RPMI8226 (cell line): ENCODE measurements around the gene LMF1.
"Not testable (repeated sequence)": the region's sequence is repeated elsewhere in the genome, so short reads cannot be mapped to it uniquely, and the experiment has no call there.

Source experiments
- DNase-seq: peaks from one replicate; pipeline ENCODE4 v3.0.0-alpha.2; 2015

Gene LMF1

DNA sequence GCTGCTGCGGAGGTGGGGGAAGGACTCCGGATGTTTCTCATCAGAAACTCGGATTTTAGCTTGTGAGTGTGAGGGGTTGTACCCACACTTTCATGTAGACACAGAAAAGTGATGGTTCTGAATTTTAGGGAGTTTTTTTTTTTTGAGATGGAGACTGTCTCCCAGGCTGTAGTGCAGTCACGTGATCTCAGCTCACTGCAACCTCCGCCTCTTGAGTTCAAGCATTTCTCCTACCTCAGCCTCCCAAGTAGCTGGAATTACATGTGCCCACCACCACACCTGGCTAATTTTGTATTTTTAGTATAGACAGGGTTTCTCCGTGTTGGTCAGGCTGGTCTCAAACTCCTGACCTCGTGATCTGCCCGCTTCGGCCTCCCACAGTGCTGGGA is 147.9 kb downstream of the LMF1 start:
- no peak for DNase-seq

DNA sequence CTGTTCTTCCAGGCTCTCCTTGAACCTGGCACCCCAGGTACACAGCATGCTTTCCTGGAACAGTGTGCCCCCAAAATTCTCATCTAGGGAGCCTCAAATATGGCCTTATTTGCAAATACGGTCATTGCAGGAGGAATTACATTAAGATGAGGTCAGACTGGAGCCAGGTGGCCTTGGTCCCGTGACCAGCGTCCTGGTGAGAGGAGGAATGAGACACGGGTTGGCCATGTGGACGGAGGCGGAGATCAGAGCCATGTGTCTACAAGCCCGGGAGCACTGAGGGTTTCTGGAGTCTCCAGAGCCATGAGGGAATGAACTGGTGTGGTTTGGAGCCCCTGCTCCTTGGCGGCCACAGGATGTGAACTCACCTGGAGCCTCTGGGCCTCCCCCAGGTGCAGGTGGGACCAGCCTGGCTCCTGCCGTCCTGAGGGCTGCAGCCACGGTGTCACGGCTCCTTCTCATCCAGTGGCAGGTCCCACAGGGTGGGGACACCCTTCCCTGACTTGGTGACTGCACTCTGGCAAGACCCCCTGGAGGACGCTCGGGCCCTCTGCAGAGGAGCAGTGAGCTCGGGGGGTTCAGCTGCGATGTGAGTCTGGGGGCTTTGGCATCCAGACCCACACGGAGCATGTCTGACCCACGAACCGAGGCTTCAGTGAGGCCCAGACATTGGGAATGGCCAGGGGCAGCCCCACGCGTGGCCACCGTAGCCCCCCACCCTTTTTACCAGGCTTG is 148.4 kb downstream of the LMF1 start:
- DNase-seq, result no peak

DNA sequence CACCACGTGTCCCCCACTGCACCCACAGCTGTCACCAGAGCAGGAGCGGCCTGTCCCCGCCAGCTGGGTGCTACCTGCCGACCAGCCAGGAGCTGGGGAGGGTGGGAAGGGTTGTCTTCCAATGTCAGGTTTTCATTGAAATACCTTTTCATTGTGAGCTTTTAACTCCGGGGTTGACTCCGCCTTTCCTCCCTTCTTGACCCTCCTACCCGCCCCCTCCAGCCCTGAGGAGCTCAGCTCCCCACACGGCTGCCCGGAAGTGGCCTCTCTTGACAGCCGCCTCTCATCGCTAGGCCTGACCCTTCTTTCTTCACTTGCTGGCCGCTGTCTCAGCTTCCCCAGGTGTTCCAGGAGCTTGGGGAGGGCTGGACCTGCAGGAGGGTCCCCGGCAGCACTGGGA is 149.0 kb downstream of the LMF1 start:
- DNase-seq, result no peak

DNA sequence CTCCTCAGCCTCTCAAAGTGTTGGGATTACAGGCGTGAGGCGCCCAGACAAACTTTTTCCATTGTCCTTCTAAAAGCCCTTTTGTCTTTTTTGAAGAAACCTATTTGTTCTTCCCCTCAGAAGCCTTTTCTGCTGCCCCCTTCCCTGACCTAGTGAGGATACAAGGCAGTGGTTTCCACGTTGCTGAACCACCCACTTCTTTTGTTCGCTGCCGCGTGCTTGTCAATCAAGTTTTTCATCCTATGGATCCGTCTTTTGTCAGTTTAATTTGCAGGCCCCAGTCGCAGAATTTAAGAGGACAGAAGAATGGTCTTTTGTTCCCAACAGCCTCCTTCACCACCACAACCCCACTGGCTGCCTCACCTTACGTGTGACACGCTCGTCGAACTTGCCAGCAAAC is 150.0 kb downstream of the LMF1 start:
- no peak for DNase-seq

DNA sequence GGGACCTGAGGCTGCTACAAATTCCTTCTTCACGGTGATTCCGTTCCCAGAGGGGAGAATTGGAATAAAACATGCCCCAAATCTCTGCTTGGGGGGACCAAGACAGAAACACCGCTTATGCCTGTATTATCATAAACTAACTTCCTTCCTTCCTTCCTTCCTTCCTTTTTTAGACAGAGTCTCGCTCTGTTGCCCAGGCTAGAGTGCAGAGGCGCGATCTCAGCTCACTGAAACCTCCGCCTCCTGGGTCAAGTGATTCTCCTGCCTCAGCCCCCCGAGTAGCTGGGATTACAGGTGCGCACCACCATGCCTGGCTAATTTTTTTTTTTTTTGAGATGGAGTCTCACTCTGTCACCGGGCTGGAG is 150.8 kb downstream of the LMF1 start:
- not testable (repeated sequence) for DNase-seq

DNA sequence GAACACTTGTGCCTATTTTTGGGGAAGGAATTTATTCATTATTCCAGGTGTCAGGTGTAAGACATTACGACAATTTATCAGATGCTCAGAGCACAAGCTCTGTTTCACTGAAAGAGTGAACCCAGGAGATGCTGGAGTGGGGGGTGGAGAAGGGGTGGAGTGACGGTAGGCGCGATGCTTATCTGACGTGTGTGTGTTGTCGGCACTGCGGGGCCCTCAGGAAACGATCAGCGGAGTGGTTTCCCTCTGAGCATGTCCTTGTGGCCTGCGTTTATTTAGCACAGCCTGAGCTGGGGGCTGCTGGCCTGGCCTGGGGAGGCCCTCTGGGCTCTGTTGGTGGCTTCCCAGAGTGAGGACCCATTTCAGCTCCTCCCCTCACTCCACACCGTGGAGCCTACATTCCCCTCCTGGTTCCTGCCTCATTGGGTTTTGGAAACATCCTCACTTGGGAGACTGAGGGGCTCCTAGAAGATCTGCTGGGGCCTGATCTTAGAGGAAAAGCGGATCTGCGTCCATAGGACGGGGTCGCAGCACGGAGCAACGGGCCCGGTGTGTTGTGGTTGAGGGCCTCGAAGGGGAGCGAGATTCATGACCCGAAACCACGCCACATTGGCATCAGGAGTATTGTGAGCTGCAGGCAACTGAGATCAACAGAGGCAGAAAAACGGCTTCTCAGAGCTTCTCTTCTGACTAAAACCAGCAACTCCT is 151.3 kb downstream of the LMF1 start:
- no peak for DNase-seq

DNA sequence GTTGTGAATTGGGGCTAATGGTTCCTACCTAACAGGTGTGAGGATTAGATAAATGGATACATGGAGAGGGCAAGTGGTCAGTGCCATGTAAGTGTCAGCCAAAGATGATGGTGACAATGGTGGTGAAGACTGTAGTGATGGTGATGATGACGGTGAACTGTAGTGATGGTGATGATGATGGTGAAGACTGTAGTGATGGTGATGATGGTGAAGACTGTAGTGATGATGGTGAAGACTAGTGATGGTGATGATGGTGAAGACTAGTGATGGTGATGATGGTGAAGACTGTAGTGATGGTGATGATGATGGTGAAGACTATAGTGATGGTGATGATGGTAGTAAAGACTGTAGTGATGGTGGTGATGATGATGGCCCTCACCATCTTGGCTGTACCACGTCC is 152.2 kb downstream of the LMF1 start:
- DNase-seq, result no peak

DNA sequence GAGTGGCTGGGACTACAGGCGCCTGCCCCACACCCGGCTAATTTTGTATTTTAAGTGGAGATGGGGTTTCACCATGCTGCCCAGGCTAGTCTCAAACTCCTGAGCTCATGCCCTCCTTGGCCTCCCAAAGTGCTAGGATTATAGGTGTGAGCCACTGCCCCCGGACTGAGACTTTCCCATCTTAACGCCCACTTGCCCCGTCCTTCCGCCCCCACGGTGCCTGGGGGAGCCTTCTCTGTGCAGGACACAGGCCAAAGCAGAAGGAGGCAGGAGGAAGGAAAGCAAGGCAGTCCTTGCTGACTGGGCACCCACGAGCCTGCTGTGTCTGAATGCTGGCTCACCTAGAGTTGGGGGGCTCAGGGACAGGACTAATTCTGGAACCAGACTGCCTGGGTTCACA is 152.7 kb downstream of the LMF1 start:
- DNase-seq, result no peak

DNA sequence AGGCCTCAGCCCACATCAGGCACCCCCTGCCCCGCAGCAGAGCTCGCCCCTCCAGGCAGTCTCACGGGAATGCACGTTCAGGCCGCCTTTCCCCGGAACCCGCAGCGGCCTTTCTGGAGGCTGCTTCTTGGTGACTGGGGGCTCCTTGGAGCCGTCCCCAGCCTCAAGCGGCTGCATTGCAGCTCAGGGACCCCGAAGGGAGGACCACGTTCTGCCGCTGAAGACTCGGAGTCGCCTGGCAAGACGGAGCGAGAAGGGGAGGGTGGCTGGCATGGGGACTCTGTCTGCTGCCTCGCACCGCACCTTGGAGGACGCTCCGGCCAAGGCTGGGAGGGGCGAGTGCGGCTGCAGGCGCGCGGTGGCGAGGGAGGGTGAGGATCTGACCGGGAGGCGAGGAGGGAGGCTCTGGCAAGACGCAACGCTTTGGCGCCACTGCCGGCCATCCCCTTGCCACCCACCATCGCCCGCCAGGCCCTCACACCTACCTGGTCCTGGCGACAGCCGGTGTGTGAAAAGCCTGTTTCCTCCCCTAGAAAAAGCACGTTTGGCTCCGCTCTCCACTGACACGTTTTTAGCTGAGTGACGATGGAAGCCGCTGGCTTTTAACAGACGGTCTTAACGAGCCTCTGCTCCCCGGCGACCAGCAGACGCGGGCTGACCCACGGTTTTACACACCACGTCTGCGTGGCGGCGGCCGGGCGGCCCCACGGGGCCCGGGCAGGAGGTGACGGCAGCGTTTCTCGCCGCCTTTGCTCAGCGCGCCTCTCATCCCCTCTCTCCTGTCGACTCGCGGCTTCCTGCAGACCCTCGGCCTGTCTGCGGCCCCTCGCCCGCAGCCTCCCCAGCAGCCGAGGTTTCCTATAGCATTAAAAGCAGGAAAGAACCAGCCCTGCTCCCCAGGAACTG is 153.5 kb downstream of the LMF1 start:
- no peak for DNase-seq

DNA sequence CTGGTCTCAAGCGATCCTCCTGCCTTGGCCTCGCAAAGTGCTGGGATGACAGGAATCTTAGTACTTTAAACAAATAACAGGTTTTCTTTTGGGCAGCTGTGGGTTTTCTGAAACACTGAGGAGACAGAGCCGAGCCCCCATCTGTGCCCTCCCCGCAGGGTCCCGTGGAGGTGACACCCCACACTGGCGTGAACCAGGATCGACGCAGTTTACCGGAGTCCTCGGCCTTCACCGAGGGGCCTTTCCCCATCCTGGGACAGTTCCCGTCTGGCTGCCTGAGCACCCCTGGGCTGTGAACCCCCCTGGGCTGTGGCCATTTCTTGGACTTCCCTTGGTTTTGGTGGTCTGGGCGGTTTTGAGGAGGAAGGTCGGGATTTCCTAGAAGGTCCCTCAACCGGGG is 154.9 kb downstream of the LMF1 start:
- no peak for DNase-seq

DNA sequence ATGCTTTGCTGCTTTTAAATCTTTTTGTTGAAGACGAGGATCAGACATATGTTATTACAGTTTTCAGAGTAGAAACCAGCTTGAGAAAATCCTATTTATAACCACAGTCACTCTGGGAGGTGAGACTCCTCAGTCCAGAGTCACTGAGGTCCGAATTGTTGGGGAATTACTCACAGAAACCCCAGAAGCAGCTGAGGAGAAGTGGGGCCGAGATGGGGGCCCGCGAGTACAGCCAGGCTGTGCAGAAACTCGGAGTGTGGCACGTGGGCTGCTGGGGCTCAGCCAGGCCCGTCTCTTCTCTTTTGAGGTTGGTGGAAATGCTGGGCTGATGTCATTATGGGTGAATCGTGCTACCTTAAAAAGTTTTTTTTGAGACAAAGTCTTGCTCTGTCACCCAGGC is 155.8 kb downstream of the LMF1 start:
- DNase-seq, result no peak

DNA sequence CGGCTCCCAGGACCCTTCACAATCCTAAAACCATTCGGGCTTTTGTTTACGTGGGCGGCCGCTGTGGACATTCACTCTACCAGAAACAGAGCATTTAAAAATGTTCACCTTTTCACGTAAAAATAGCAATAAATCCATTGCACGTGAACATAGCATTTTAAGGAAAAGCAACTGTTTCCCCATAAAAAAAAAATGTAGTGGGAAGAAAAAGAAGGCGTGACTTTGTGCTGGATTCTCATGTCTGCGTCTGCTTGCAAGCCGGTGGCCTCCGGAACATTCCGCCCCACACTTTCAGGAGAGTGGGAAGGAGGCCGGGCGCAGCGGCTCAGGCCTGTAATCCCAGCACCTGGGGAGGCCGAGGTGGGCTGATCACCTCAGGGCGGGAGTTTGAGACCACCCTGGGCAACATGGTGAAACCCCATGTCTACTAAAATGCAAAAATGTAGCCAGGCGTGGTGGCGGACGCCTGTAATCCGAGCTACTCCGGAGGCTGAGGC is 156.8 kb downstream of the LMF1 start:
- no peak for DNase-seq

DNA sequence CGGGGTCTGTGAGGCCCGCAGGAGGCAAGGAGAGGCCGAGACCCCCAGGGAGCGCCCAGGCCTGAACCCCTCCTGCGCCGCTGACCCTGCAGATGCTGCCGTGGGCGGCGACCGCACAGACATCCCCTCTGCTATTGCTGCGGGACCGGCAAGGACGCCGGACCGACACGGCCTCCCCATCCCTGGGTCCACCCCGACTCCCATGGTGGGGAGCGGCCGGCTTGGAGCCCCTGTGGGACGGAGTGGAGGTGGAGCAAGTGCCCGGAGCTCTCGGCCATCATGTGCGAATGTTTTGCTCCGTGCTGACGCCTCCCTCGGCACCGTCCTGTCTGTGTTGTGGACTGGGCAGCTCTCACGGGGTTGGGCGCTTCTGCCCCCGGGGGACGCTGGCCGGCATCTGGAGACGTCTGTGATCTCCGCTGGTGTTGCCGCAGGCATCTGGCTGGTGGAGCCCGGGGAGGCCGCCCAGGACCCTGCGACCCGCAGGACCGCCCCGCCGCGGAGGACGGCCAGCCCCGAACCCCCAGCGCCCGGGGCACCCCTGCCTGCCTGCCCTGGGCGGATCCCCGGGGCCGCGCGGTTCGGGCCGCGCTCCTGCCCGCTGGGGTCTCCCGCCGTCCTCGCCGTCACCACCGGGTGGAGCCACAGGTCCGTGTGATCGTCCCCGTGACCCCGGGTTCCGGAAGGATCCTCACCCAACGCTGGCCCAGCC is 157.4 kb downstream of the LMF1 start:
- peak; percentile 70 for DNase-seq

DNA sequence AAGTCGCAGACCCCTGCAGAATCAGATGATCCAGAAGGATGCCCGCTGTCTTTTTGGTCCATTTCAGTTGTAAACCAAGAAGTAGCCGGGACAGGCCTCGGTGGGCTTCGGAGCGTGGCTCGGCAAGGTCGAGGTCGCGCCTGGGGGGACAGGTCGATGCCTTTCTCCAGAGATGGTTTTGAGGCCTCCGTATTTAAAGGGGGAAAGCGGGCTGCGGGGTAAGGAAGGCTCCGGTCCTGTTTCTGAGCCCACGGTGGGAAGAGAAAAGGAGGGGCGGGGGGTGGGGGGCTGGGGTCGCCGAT is 162.7 kb downstream of the LMF1 start:
- DNase-seq, result no peak

DNA sequence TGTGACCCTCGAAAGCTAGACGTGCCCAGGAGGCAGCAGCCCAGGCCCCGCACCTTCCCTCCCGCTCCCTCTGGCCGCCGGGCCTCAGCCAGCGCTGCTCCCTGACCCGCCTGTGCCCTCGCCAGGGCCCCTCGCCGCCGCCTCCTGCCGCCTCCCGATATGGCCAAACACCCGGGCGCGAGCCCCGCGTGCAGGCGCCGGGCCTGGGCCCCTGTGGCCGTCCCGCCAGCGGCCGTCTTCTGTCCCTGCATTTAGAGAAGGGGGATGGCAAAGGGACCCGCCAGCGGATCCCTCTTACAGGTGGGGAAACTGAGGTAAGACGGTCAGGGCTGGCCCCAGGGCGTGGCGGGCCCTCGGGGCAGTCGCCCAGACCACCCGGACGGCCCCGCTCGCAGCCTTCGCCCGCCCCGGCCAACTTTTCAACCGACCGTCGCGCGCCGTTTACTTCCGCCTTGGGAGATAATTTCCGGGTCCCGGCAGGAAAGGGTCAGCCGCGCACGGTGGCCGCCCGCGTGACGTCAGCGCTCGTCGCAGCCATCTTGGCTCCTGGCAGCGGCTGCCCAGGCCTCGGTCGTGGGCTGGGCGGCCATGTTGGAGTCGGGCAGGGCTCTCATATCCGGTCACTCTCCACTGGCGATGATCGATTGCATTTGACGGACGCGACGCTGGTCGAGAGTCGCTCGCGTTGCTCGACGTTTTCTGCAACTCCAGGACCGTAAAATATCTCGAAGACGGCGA is 163.3 kb downstream of the LMF1 start:
- peak; percentile 97 for DNase-seq

DNA sequence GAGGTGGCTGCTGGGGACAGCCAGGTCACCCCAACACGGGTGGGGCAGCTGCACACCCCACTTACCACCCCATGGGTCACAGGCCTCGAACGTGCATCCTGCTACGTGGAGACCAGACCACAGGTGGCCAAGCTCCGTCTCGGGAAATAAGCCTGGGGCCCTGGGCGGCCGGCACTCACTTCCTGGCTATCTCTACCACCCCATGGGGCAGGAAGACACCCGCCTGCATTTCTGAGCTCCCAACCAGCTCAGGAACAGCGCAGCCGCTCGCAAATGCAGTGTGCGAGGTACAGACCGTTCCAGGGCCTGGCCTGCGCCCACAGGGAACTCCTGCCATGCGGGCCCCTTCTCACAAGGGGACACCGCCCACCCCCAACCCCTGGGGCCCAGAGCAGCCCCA is 165.3 kb downstream of the LMF1 start:
- no peak for DNase-seq

DNA sequence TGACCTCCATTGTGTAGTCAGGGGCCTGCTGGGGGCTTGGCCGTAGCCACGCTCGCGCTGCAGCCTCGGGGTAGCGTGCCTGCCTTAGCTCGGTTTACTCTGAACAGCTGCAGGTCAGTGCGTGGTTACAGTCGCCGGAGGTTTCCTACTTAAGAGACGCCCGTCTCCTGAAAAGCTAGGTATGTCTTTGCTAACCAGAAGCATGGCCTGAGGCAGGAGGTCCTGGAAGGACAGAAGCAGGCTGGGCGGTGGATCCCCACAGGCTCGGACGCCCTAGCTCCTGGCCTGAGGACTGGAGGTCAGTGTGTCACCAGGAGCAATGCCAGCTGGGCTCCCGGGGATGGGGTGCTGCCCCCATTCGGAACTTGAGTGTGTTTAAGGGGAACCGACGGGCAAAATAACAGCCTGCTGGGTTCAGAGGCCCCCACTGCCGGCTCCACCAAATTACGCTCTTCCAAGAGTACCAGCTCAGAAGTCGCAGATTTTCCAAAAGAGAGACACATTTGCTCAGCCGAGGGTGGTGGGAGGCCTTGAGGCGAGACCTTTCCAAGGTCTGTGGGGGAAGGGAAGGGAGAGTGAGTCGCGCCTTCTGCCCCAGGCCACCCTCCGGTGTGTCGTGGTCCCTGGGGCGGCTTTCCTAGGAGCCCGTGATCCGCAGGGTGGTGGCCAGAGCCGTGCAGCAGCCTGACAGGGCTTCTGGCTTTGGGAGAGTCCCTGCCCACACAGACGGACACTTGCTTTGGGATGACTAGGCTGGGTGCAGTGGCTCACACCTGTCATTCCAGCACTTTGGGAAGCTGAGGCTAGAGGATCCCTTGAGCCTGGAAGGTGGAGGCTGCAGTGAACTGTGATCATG is 166.4 kb downstream of the LMF1 start:
- no peak for DNase-seq

DNA sequence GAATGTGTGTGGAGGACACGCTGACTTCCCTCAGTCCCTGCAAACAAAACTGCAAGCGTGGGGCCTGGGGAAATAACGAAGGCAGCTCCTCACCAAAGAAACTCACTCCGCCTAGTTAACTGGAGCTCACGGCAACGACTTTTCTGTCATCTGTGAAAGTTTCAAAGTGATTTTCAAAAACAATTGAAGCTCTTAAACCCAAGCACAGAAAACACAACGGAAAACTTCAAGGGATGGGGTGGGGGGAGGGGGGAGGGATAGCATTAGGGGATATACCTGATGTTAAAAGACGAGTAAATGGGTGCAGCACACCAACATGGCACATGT is 167.1 kb downstream of the LMF1 start:
- no peak for DNase-seq
